GM10266 (cell line): ENCODE measurements around the gene APOBEC4.

Experiments
- DNase-seq: peaks from one replicate; pipeline ENCODE4 v3.0.0; 2012; ENCODE audit errors: extremely low spot score
- TF ChIP-seq, protein P1 (sequence below): IDR thresholded peaks from 2 replicates; pipeline ENCODE4 v1.5.1; 2012; ENCODE audit warnings: mild to moderate bottlenecking, low read depth; ENCODE audit not compliant: control insufficient read depth, insufficient read depth; ENCODE audit errors: missing control alignments

The APOBEC4 gene

GRCh38 chr1:183609759-183610452, 43.2 kb downstream of the APOBEC4 start:
- TF ChIP-seq, protein P1, sequence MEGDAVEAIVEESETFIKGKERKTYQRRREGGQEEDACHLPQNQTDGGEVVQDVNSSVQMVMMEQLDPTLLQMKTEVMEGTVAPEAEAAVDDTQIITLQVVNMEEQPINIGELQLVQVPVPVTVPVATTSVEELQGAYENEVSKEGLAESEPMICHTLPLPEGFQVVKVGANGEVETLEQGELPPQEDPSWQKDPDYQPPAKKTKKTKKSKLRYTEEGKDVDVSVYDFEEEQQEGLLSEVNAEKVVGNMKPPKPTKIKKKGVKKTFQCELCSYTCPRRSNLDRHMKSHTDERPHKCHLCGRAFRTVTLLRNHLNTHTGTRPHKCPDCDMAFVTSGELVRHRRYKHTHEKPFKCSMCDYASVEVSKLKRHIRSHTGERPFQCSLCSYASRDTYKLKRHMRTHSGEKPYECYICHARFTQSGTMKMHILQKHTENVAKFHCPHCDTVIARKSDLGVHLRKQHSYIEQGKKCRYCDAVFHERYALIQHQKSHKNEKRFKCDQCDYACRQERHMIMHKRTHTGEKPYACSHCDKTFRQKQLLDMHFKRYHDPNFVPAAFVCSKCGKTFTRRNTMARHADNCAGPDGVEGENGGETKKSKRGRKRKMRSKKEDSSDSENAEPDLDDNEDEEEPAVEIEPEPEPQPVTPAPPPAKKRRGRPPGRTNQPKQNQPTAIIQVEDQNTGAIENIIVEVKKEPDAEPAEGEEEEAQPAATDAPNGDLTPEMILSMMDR, result no peak
- no peak for DNase-seq

DNA sequence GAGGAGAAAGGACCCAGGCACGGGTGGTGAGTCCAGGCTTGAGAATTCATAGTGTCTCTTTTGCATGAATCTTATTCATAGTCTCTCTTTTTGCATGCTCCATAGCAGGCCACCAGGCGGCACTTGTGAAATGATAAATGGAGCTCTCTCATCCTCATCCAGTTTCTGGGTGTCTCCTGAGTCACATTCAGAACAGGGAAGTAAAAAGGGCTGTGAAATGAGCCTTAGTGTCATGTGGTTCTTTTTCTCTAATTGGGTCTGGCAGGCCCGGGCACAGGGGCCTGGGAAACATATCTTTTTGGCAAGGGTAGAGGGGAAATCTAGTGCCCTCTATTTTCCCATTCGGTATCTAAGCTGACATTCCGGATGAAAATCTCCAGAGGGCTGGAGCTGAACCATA, 43.8 kb downstream of the APOBEC4 start:
- no peak for DNase-seq
- TF ChIP-seq, protein P1, result peak; percentile 50

GRCh38 chr1:183607322-183607980, 45.7 kb downstream of the APOBEC4 start:
- no peak for DNase-seq
- TF ChIP-seq, protein P1, result no peak

- DNase-seq, result no peak
- TF ChIP-seq, protein P1, result no peak
These were observed 47.2 kb downstream of the APOBEC4 start for GRCh38 chr1:183605904-183606303.

DNA sequence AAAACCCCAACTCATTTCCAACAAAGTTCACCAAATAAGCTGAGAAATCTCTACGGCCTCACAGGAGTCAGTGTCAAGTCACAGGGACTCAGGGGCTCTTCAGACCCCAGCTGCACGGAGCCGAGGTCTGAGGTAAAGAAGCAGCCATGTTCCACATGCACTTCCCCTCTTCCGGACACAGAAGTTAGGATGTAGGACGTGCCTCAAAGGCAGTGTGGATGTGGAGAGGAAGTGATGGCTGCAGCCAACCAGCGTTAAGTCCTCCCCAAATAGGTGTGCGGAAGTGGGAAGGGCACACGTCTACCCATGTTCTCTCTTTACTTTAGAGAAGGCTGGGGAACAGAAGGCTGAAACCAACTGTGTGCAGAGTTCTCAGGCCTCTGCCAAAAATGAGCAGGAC, 48.3 kb downstream of the APOBEC4 start:
- no peak for DNase-seq
- TF ChIP-seq, protein P1, result no peak

DNA sequence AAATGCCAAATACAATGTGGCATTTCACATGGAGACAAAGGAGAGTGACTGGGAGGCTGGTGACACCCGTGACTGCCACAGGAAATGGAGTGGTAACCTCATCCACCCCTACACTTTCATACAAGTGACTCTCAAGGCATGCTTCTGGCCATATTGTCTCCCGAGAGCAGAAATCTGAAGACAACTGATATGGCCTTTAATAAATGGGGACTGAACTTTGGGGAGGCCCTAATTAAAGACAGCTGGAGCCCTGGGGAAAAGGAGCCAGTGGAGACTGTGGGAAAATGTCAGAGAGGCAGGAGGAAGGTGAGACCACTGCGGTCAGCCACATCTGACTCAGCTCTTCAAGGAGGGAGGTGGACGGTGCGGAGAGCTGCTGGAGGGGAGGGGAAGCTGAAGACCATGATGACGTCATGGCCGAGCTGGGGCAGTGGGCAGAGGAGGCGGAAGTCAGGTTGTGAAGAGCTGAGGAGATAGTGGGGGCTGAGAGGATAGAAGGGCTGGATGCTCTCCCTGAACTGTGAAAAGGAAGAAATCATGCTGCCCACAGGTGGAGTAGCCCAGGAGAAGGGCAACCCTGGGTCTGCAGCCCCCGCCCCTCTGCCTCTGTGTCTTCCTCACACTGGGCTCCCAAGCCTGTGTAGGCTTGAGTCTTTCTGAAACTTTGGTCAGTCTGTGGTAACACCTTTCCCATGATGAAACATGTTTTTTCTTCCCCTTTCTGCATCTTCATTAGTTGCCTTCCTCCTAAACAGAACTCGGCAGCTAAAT, 48.9 kb downstream of the APOBEC4 start:
- DNase-seq, result peak; percentile 56
- TF ChIP-seq, protein P1, result no peak
